ENCODE measurements around the gene KCNH3. TPM values are rescaled to one million over a fixed set of nuclear protein-coding genes. Genes with fewer than 3 reads are reported as not detected.

Gene KCNH3
- total and polyA plus RNA-seq, 2 of the 8 experiments (the other 6 are each of a cell fraction or from before 2014, with no cell fraction given): 0.24 to 0.50 TPM

GRCh38 chr12:49557917-49558215 is 19.0 kb downstream of the KCNH3 start:
- H2BK20ac ChIP-seq (ENCODE audit: low read length): no peak overlapping the region
- no peak overlapping the region for H2BK15ac ChIP-seq (ENCODE audit: low read length)
- no peak overlapping the region for H2BK5ac ChIP-seq (ENCODE audit: low read depth, low read length)

More at GRCh38 chr12:49557917-49558215, 19.0 kb downstream of the KCNH3 start:
- ChIA-PET POLR2A (ENCODE audit: partially characterized antibody) (interaction anchor here (1.6 to 3.1 kb wide), 3 partner anchors 9 to 31 kb away, joined by 3 to 12 read pairs (median 11); partner anchors contain the start of gene MCRS1), CTCF (ENCODE audit: partially characterized antibody) (interaction anchor here (0.6 to 14.0 kb wide), 10 partner anchors 6 to 246 kb away, joined by 3 to 140 read pairs (median 4); partner anchors contain the start of gene MCRS1)
- H3K23ac ChIP-seq (ENCODE audit: insufficient read length): no peak overlapping the region
- H3K4me2 ChIP-seq (ENCODE audit: insufficient read depth in 1 of 2, low read depth in 2 of 2, low read length in 2 of 2): no peak overlapping the region
- H3K79me1 ChIP-seq (ENCODE audit: low read depth, low read length): no peaks in the 10 kb centered on the region
- no peak overlapping the region for H2BK120ac ChIP-seq (replicated peaks; ENCODE audit: low read depth, low read length)
- no peak overlapping the region for H4K5ac ChIP-seq (ENCODE audit: insufficient read length, low read depth, low read length)
- no peaks in the 10 kb centered on the region for H3K79me2 ChIP-seq (ENCODE audit: control insufficient read depth in 1 of 2, insufficient read depth in 2 of 2, low read length in 2 of 2)
- no peak overlapping the region for H2AFZ ChIP-seq (ENCODE audit: low read length)
- no peak overlapping the region for H3K18ac ChIP-seq (ENCODE audit: extremely low read depth, low read length)
- no peak overlapping the region for H4K91ac ChIP-seq (replicated peaks; ENCODE audit: insufficient read length, low read length)
- no peaks in the 10 kb centered on the region; a peak in 1 of 7 replicates for H3K4me1 ChIP-seq (replicated peaks in 1 of 4; ENCODE audit: control insufficient read depth in 3 of 4, insufficient read depth in 4 of 4, low read length in 3 of 4)
- 79% methylated on average over 7 of the region's 7 CpGs; no CpG with 5 or more reads in 1 of the 2 experiments for WGBS, 2 experiments (ENCODE audit: extremely low coverage in 1 of 2, insufficient coverage in 1 of 2, insufficient read length in 1 of 2, insufficient replicate concordance in 2 of 2, low coverage in 1 of 2, low lambda C conversion rate in 2 of 2, missing lambda C conversion rate in 1 of 2)
- H4K20me1 ChIP-seq (replicated peaks in 1 of 2; ENCODE audit: control insufficient read depth in 1 of 2, insufficient read depth in 2 of 2, low read length in 2 of 2): peaks cover 0 to 6% of the 10 kb centered on the region in 2 experiments
- H3K14ac ChIP-seq (ENCODE audit: insufficient read length): no peak overlapping the region
- H2AK5ac ChIP-seq (ENCODE audit: low read depth, low read length): no peak overlapping the region
- no peak overlapping the region for H3K4ac ChIP-seq (replicated peaks; ENCODE audit: insufficient read length, low read depth, low read length)
- no peak overlapping the region for H3K56ac ChIP-seq (replicated peaks; ENCODE audit: insufficient read length, low read depth, low read length)
- peaks cover 19 to 48% (median 35%) of the 10 kb centered on the region in 4 experiments; a peak in 7 of 8 replicates for H3K36me3 ChIP-seq (ENCODE audit: control insufficient read depth in 2 of 4, insufficient read depth in 4 of 4, low read length in 3 of 4)
- no peak overlapping the region for H3K27ac ChIP-seq (ENCODE audit: low read depth, low read length)
- no peak overlapping the region for H4K8ac ChIP-seq (ENCODE audit: extremely low read depth, insufficient read depth, low read length)
- no peaks in the 10 kb centered on the region for H3K9me3 ChIP-seq (ENCODE audit: insufficient read depth in 2 of 2, low read depth in 1 of 2, low read length in 1 of 2)
- no peak for FAIRE-seq
- no peaks in the 10 kb centered on the region; a peak in 1 of 7 replicates for H3K27me3 ChIP-seq (replicated peaks in 1 of 4; ENCODE audit: control insufficient read depth in 3 of 4, extremely low read depth in 1 of 4, insufficient read depth in 3 of 4, low read length in 3 of 4)
- DNase-seq (ENCODE audit: low read depth in 1 of 2, low spot score in 2 of 2): no peak
- no peak overlapping the region for H2BK12ac ChIP-seq (ENCODE audit: low read depth, low read length)
- no peak overlapping the region for H3K9ac ChIP-seq (replicated peaks in 1 of 4; ENCODE audit: extremely low read depth in 1 of 4, low read depth in 3 of 4, low read length in 3 of 4)
- TF ChIP-seq CTCF (IDR thresholded peaks at IDR 0.05; ENCODE audit: control extremely low read depth in 1 of 3, insufficient read depth in 1 of 3, low read depth in 1 of 3, low read length in 3 of 3): peak in 2 of 3 experiments; percentile 6 to 11; a peak in 1 of 4 replicates
- TF ChIP-seq JUND (IDR thresholded peaks at IDR 0.05; ENCODE audit: low read length): no peak
- TF ChIP-seq TBP (IDR thresholded peaks at IDR 0.05; ENCODE audit: low read depth, low read length): no peak
- no peak overlapping the region for H3K4me3 ChIP-seq (ENCODE audit: extremely low read depth in 1 of 4, insufficient read depth in 2 of 4, low read depth in 3 of 4, low read length in 4 of 4)
- H3K23me2 ChIP-seq (ENCODE audit: low read depth, low read length): no peaks in the 10 kb centered on the region

All from H1 (cell line).